Measurements from ENCODE around the gene COX8C. TPM values are rescaled to one million over a fixed set of nuclear protein-coding genes. Genes with fewer than 3 reads are reported as not detected.

COX8C gene, protein sequence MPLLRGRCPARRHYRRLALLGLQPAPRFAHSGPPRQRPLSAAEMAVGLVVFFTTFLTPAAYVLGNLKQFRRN
- 0.89 TPM for polyA plus RNA-seq (ENCODE audit: insufficient read length)

DNA sequence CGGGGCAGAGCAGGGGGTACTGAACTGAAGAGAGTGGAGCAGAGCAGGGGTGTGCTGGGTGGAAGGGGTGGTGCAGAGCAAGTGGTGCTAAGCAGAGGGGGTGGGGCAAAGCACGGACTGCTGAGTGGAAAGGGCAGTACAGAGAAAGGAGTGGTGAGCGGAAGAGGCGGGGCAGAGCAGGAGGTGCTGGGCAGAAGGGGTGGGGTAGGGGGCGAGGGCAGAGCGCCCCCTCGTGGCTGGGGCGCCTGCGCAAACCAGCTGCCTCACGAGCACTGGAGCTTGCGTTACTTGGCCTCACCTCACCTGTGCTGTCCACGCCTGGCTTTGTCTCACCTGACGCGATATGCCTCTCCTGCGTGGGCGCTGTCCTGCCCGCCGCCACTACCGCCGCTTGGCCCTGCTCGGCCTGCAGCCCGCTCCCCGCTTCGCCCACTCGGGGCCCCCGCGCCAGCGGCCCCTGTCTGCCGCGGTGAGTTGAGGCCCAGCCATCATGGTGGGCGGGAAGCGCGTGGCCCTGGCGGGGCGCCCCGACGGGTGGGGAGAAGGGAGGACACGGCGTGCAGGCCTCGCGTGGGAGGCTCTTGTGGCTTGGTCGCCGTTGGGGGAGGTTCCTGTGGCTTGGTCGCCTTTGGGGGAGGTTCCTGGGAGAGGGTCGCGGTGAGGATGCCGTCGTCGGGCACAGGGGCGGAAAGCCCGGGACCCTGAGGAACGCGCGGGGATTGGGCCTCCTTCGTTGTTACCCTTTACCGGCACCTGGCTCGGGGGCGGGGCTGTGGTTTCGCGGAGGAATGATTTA is at the start of gene COX8C:
Gene COX8C (plus strand): TSS at position 257 of the 796 bp plus-strand sequence. CDS start 87 bp downstream, at position 344.
- no peak for DNase-seq

DNA sequence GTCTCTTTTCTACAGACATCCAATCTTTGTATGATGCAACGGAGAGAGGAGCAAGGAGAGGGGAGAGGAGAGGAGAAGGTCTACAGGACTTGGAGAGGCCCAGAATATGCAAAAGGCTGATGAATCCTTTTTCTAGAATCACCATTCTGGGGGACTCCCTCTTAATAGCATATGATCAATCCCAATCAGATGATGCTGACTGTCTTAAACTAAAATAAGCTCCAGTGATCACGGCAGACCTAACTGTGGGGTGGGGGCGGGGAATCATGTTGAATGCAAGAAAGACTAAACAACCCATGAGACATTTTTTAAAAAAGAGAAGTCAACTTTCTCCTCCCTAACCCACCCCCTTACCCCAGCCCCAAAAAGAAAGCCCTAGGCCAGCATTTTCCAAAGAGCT is 47.6 kb upstream of the COX8C start:
- no peak for DNase-seq

DNA sequence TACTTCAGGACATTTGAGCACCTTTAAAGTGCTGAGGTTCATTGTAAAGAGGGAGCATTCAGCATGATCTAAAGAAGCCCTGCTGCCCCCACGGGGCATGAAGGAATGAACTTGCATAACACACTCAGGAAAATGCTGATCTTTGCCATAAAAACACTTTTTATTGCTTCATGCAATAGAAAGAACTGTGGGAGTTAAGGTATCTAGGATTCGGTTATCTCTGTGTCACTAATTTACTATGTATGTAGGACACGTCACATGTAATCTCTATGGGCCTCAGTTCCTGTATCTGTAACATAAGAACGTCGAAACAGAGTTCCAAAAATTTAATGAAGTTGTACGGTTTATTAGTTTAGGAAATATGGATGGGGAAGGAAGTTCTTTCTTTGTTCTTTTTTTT is 47.1 kb upstream of the COX8C start:
- no peak for DNase-seq

- DNase-seq = no peak
These were observed 45.0 kb upstream of the COX8C start for GRCh38 chr14:93301821-93302447.

GRCh38 chr14:93302688-93303581 is 44.0 kb upstream of the COX8C start:
- no peak for DNase-seq

DNA sequence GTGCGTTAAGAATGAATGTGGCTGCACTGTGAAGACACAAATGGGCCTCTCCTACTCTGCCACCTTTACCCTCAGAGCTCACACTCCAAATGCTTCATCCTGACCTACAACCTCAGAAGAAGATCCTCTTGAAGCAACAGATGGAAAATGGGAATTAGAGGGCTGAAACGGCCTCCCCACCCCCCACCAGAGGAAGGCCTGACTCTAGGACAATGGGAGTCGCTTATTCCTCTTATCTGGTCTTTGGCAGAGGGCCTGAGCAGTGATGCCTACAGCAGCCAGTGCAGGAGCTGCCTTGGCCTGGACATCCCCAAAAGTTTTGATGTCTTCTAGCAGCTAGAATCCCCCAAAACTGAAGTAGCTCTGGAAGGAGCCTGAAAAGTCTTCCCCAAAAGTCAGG is 43.3 kb upstream of the COX8C start:
- no peak for DNase-seq

DNA sequence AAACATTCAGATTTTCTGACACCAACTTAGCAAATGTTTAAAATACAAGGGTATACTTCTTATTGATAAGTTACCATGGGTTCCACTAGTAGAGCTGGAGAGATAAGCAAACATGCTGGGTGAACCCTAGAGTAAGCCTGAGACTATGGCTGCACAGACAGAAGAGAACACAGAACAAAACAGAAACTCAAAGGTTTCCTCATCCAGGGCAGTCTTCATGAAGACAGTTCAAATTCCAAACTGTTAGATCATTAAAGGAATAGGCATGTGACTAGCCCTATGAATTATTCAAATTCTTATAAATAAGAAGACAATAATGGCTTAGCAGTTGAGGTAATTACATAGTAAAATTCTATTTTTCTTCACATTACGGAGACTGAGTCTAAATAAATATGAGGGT is 42.2 kb upstream of the COX8C start:
- no peak for DNase-seq

- no peak for DNase-seq
These were observed 41.1 kb upstream of the COX8C start for GRCh38 chr14:93305725-93306418.

- DNase-seq = no peak
These were observed 40.2 kb upstream of the COX8C start for GRCh38 chr14:93306812-93307211.

DNA sequence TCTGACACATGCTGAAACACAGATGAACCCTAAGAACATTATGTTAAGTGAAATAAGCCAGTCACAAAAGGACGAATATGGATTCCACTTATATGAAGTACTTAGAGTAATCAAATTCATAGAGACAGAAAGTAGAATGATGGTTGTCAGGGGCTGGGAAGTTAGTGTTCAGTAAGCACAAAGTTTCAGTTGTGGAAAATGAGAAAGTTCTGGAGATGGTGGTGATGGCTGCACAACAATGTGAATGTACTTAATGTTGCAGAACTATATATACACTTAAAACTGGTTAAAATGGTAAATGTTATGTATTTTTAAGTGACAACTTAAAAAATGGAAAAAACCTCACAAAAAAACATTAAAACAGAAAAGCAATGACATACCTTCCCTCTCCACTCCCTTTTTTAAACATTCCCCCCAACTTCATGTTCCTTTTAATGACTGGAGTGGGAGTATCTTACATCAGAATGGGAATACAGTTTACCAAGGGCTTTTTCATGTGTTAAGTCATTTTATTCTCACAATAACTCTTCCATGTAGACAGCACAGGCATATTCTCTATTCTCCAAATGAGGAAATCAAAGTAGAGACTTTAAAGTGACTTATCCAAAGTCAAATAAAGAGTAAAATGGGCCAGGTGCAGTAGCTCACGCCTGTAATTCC is 38.2 kb upstream of the COX8C start:
- no peak for DNase-seq

DNA sequence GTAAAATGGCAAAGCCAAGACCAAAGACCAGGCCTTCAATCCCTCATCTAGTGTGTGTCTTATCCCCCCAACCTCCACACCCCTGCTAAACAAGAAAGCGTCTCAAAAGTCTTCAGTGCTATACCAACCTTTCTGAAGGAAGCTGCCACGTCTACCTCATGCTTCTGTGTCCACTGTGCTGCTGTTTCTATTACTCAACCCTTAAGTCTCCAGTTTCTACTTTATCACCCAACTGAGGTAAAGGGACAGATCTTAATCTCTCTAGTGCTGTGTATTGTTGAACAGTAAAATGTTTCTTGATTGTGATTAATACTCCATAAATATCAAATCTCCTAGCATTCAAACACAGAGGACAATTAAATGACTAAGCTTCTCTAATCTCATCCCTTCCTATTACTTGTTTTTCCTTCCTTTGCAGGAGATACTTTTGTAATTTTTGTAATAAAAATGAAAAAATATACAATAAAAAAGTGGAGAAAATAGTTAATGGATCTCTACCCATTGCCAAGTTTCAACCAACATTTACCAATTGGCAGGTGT is 37.5 kb upstream of the COX8C start:
- no peak for DNase-seq

GRCh38 chr14:93311082-93311481 is 35.9 kb upstream of the COX8C start:
- DNase-seq = no peak

- no peak for DNase-seq
These were observed 31.4 kb upstream of the COX8C start for GRCh38 chr14:93315575-93315974.

DNA sequence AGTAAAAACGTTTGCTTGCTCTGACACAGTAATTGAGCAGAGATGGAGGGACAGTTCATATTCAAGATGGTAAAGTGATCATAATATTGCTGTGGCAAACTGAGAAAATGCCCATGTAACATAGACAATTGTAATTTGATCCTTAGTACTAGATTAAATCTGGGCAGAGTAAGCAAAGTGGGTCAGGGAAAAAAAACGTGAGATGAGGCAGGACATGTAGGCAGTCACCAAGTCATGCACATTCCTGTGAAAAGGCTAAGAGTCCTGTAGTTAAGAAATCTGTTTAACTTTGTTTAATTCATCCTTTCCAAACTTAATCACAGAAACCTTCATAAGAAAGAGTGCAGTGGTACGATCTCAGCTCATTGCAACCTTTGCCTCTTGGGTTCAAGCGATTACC is 30.3 kb upstream of the COX8C start:
- DNase-seq = no peak

GRCh38 chr14:93317210-93317874 is 29.6 kb upstream of the COX8C start:
- DNase-seq = no peak

- no peak for DNase-seq
These were observed 28.8 kb upstream of the COX8C start for GRCh38 chr14:93317875-93318807.

DNA sequence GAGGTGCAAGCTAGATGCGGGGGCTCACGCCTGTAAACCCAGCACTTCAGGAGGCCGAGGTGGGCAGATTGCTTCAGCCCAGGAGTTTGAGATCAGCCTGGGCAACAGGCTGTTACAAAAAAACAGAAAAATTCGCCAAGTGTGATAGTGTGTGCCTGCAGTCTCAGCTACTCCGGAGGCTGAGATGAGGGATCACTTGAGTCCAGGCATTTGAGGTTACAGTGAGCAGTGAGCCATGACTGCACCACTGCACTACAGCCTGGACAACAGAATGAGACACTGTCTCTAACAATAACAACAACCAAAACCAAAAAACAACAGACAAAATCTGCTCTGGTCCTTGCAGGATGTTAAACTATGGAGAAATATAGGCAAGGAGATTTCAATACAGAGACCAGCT is 28.1 kb upstream of the COX8C start:
- DNase-seq = no peak

DNA sequence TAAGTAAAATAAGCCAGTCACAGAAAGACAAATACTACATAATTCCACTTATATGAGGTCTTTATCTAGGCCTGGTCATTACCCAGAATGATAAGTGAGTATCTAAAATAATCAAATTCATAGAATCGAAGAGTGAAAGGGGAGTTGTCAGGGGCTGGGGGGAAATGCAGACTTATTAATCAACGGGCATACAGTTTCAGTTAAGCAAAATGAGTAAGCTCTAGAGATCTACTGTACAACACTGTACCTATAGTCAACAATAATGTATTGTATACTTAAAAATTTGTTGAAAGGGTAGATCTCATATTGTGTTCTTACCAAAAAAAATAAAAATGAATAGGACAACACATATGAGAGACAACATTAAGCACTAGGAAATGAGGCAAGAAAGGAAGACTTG is 27.5 kb upstream of the COX8C start:
- DNase-seq = no peak

GRCh38 chr14:93319958-93320357 is 27.0 kb upstream of the COX8C start:
- no peak for DNase-seq

- DNase-seq = no peak
These were observed 26.5 kb upstream of the COX8C start for GRCh38 chr14:93320489-93320888.
